ENCODE measurements around the gene AP2B1.
A peak's percentile ranks its signal among the peaks of the same experiment; 100 is the strongest.

The AP2B1 gene

GRCh38 chr17:35568561-35568960 lies 18.6 kb upstream of the AP2B1 start:
- H3K9ac ChIP-seq (ENCODE audit: low read length in 5 of 5): peak overlapping the region; percentile 80 to 95 (median 94)
- H3K27ac ChIP-seq (ENCODE audit: low read depth, low read length): peak overlapping the region; percentile 78
- no peaks in the 10 kb centered on the region for H3K27me3 ChIP-seq (ENCODE audit: control insufficient read depth in 5 of 5, insufficient read depth in 4 of 5, low read length in 5 of 5)
- peak overlapping the region; percentile 87 to 98 (median 93) for H3K4me3 ChIP-seq (ENCODE audit: low read depth in 1 of 5, low read length in 5 of 5)
- peaks cover 0 to 2% (median 0%) of the 10 kb centered on the region in 5 donors for H3K36me3 ChIP-seq (ENCODE audit: control insufficient read depth in 5 of 5, insufficient read depth in 5 of 5, low read length in 5 of 5)
- H3K4me1 ChIP-seq (ENCODE audit: control insufficient read depth in 5 of 5, insufficient read depth in 5 of 5, low read length in 5 of 5): peaks cover 2 to 28% (median 21%) of the 10 kb centered on the region in 5 donors
- H3K9me3 ChIP-seq (ENCODE audit: control insufficient read depth in 5 of 5, low read length in 5 of 5): no peaks in the 10 kb centered on the region

- no peaks in the 10 kb centered on the region for H3K27me3 ChIP-seq (ENCODE audit: control insufficient read depth in 5 of 5, insufficient read depth in 4 of 5, low read length in 5 of 5)
- H3K27ac ChIP-seq (ENCODE audit: low read depth, low read length): no peak overlapping the region
- no peak overlapping the region for H3K4me3 ChIP-seq (ENCODE audit: low read depth in 1 of 5, low read length in 5 of 5)
- H3K9me3 ChIP-seq (ENCODE audit: control insufficient read depth in 5 of 5, low read length in 5 of 5): no peaks in the 10 kb centered on the region
- H3K36me3 ChIP-seq (ENCODE audit: control insufficient read depth in 5 of 5, insufficient read depth in 5 of 5, low read length in 5 of 5): peaks cover 0 to 5% (median 0%) of the 10 kb centered on the region in 5 donors
- H3K9ac ChIP-seq (ENCODE audit: low read length in 5 of 5): peak overlapping the region in 2 of 5 donors; percentile 11 to 37
- H3K4me1 ChIP-seq (ENCODE audit: control insufficient read depth in 5 of 5, insufficient read depth in 5 of 5, low read length in 5 of 5): peaks cover 2 to 28% (median 21%) of the 10 kb centered on the region in 5 donors
Observed at GRCh38 chr17:35569405-35569804, 17.7 kb upstream of the AP2B1 start.

GRCh38 chr17:35575759-35576158 lies 11.4 kb upstream of the AP2B1 start:
- Histone ChIP-seq H3K4me3 (ENCODE audit: low read depth in 1 of 5, low read length in 5 of 5) (no peak overlapping the region), H3K9me3 (ENCODE audit: control insufficient read depth in 5 of 5, low read length in 5 of 5) (no peaks in the 10 kb centered on the region), H3K27me3 (ENCODE audit: control insufficient read depth in 5 of 5, insufficient read depth in 4 of 5, low read length in 5 of 5) (no peaks in the 10 kb centered on the region), H3K9ac (ENCODE audit: low read length in 5 of 5) (no peak overlapping the region), H3K4me1 (ENCODE audit: control insufficient read depth in 5 of 5, insufficient read depth in 5 of 5, low read length in 5 of 5) (peaks cover 8 to 21% (median 19%) of the 10 kb centered on the region in 5 donors), H3K27ac (ENCODE audit: low read depth, low read length) (no peak overlapping the region), H3K36me3 (ENCODE audit: control insufficient read depth in 5 of 5, insufficient read depth in 5 of 5, low read length in 5 of 5) (peaks cover 8 to 21% (median 11%) of the 10 kb centered on the region in 5 donors)

GRCh38 chr17:35577830-35578196 lies 9.3 kb upstream of the AP2B1 start:
- Histone ChIP-seq H3K36me3 (ENCODE audit: control insufficient read depth in 5 of 5, insufficient read depth in 5 of 5, low read length in 5 of 5) (peaks cover 8 to 21% (median 11%) of the 10 kb centered on the region in 5 donors), H3K9me3 (ENCODE audit: control insufficient read depth in 5 of 5, low read length in 5 of 5) (no peaks in the 10 kb centered on the region), H3K4me1 (ENCODE audit: control insufficient read depth in 5 of 5, insufficient read depth in 5 of 5, low read length in 5 of 5) (peaks cover 8 to 21% (median 19%) of the 10 kb centered on the region in 5 donors), H3K9ac (ENCODE audit: low read length in 5 of 5) (peak overlapping the region; percentile 82 to 90 (median 86)), H3K27me3 (ENCODE audit: control insufficient read depth in 5 of 5, insufficient read depth in 4 of 5, low read length in 5 of 5) (no peaks in the 10 kb centered on the region), H3K4me3 (ENCODE audit: low read depth in 1 of 5, low read length in 5 of 5) (peak overlapping the region; percentile 73 to 94 (median 92)), H3K27ac (ENCODE audit: low read depth, low read length) (peak overlapping the region; percentile 88)

- Histone ChIP-seq H3K4me1 (ENCODE audit: control insufficient read depth in 5 of 5, insufficient read depth in 5 of 5, low read length in 5 of 5) (peaks cover 8 to 21% (median 19%) of the 10 kb centered on the region in 5 donors), H3K9me3 (ENCODE audit: control insufficient read depth in 5 of 5, low read length in 5 of 5) (no peaks in the 10 kb centered on the region), H3K27ac (ENCODE audit: low read depth, low read length) (peak within 1 kb of the TSS; percentile 88), H3K36me3 (ENCODE audit: control insufficient read depth in 5 of 5, insufficient read depth in 5 of 5, low read length in 5 of 5) (peaks cover 8 to 21% (median 11%) of the 10 kb centered on the region in 5 donors), H3K9ac (ENCODE audit: low read length in 5 of 5) (peak within 1 kb of the TSS; percentile 82 to 90 (median 86)), H3K4me3 (ENCODE audit: low read depth in 1 of 5, low read length in 5 of 5) (peak within 1 kb of the TSS; percentile 73 to 94 (median 92)), H3K27me3 (ENCODE audit: control insufficient read depth in 5 of 5, insufficient read depth in 4 of 5, low read length in 5 of 5) (no peaks in the 10 kb centered on the region)
Observed at GRCh38 chr17:35578197-35578928, 8.8 kb upstream of the AP2B1 start, which contains the start of gene PEX12. TSS of gene PEX12 (minus strand) at chr17:35578571. CDS start at chr17:35578021, 550 bp downstream.

GRCh38 chr17:35578929-35579432 lies 8.1 kb upstream of the AP2B1 start:
- H3K9ac ChIP-seq (ENCODE audit: low read length in 5 of 5): peak overlapping the region; percentile 82 to 90 (median 86)
- no peaks in the 10 kb centered on the region for H3K9me3 ChIP-seq (ENCODE audit: control insufficient read depth in 5 of 5, low read length in 5 of 5)
- H3K4me1 ChIP-seq (ENCODE audit: control insufficient read depth in 5 of 5, insufficient read depth in 5 of 5, low read length in 5 of 5): peaks cover 8 to 21% (median 19%) of the 10 kb centered on the region in 5 donors
- H3K36me3 ChIP-seq (ENCODE audit: control insufficient read depth in 5 of 5, insufficient read depth in 5 of 5, low read length in 5 of 5): peaks cover 8 to 18% (median 11%) of the 10 kb centered on the region in 5 donors
- no peaks in the 10 kb centered on the region for H3K27me3 ChIP-seq (ENCODE audit: control insufficient read depth in 5 of 5, insufficient read depth in 4 of 5, low read length in 5 of 5)
- peak overlapping the region; percentile 88 for H3K27ac ChIP-seq (ENCODE audit: low read depth, low read length)
- peak overlapping the region; percentile 73 to 94 (median 92) for H3K4me3 ChIP-seq (ENCODE audit: low read depth in 1 of 5, low read length in 5 of 5)

GRCh38 chr17:35584061-35584460 lies 3.1 kb upstream of the AP2B1 start:
- Histone ChIP-seq H3K27ac (ENCODE audit: low read depth, low read length) (no peak overlapping the region), H3K27me3 (ENCODE audit: control insufficient read depth in 5 of 5, insufficient read depth in 4 of 5, low read length in 5 of 5) (no peaks in the 10 kb centered on the region), H3K9ac (ENCODE audit: low read length in 5 of 5) (no peak overlapping the region), H3K36me3 (ENCODE audit: control insufficient read depth in 5 of 5, insufficient read depth in 5 of 5, low read length in 5 of 5) (no peaks in the 10 kb centered on the region), H3K4me3 (ENCODE audit: low read depth in 1 of 5, low read length in 5 of 5) (no peak overlapping the region), H3K4me1 (ENCODE audit: control insufficient read depth in 5 of 5, insufficient read depth in 5 of 5, low read length in 5 of 5) (peaks cover 0 to 26% (median 24%) of the 10 kb centered on the region in 5 donors), H3K9me3 (ENCODE audit: control insufficient read depth in 5 of 5, low read length in 5 of 5) (no peaks in the 10 kb centered on the region)

- H3K27me3 ChIP-seq (ENCODE audit: control insufficient read depth in 5 of 5, insufficient read depth in 4 of 5, low read length in 5 of 5): no peaks in the 10 kb centered on the region
- H3K27ac ChIP-seq (ENCODE audit: low read depth, low read length): peak overlapping the region; percentile 79
- H3K9me3 ChIP-seq (ENCODE audit: control insufficient read depth in 5 of 5, low read length in 5 of 5): no peaks in the 10 kb centered on the region
- peak overlapping the region; percentile 95 to 100 (median 99) for H3K4me3 ChIP-seq (ENCODE audit: low read depth in 1 of 5, low read length in 5 of 5)
- no peaks in the 10 kb centered on the region for H3K36me3 ChIP-seq (ENCODE audit: control insufficient read depth in 5 of 5, insufficient read depth in 5 of 5, low read length in 5 of 5)
- peaks cover 0 to 27% (median 23%) of the 10 kb centered on the region in 5 donors for H3K4me1 ChIP-seq (ENCODE audit: control insufficient read depth in 5 of 5, insufficient read depth in 5 of 5, low read length in 5 of 5)
- peak overlapping the region in 4 of 5 donors; percentile 89 to 99 (median 95) for H3K9ac ChIP-seq (ENCODE audit: low read length in 5 of 5)
Observed at GRCh38 chr17:35586569-35587073, 501 bp upstream of the AP2B1 start.

- Histone ChIP-seq H3K4me1 (ENCODE audit: control insufficient read depth in 5 of 5, insufficient read depth in 5 of 5, low read length in 5 of 5) (peaks cover 0 to 27% (median 23%) of the 10 kb centered on the region in 5 donors), H3K9me3 (ENCODE audit: control insufficient read depth in 5 of 5, low read length in 5 of 5) (no peaks in the 10 kb centered on the region), H3K27ac (ENCODE audit: low read depth, low read length) (no peak overlapping the region), H3K36me3 (ENCODE audit: control insufficient read depth in 5 of 5, insufficient read depth in 5 of 5, low read length in 5 of 5) (no peaks in the 10 kb centered on the region), H3K9ac (ENCODE audit: low read length in 5 of 5) (peak overlapping the region in 2 of 5 donors; percentile 4 to 95), H3K4me3 (ENCODE audit: low read depth in 1 of 5, low read length in 5 of 5) (peak overlapping the region; percentile 95 to 100 (median 99)), H3K27me3 (ENCODE audit: control insufficient read depth in 5 of 5, insufficient read depth in 4 of 5, low read length in 5 of 5) (no peaks in the 10 kb centered on the region)
Observed at GRCh38 chr17:35588196-35588920, 1.2 kb downstream of the AP2B1 start.

Data from subcutaneous abdominal adipose tissue (tissue), 5 donors.